Heart left ventricle (tissue), 16 donors: ENCODE measurements around the gene SHE. TPM values are rescaled to one million over a fixed set of nuclear protein-coding genes. Genes with fewer than 3 reads are reported as not detected.

Experiments
- ATAC-seq, 4 donors: fragments of 200-7000 bp; cut with Tn5 transposase; one replicate each; pipeline ENCODE4 v1.9.1; 2020 to 2022; ENCODE audit warnings: moderate library complexity in 4 of 4, mild to moderate bottlenecking in 3 of 4, moderate number of reproducible peaks in 1 of 4
- DNase-seq, 5 donors: peaks; one replicate each; pipeline ENCODE4 v3.0.0-alpha.2; 2020
- H3K27ac ChIP-seq, 12 donors: fragments of 200-600 bp; sonication (generic) in 4 of 12; one replicate each; pipeline versions ENCODE4 v1.5.0 to v1.8.0; 2016 to 2022; ENCODE audit warnings: mild to moderate bottlenecking in 2 of 12
- H3K27me3 ChIP-seq, 9 donors: fragments of 200-600 bp; sonication (generic) in 2 of 9; one replicate each; pipeline versions ENCODE4 v1.5.1 to v1.8.0; 2016 to 2022; ENCODE audit warnings: mild to moderate bottlenecking in 3 of 9
- H3K36me3 ChIP-seq, 9 donors: fragments of 200-600 bp; sonication (generic) in 2 of 9; one replicate each; pipeline versions ENCODE4 v1.5.0 to v1.8.0; 2018 to 2022; ENCODE audit warnings: mild to moderate bottlenecking in 2 of 9
- H3K4me1 ChIP-seq, 12 donors: fragments of 200-600 bp; sonication (generic) in 4 of 12; one replicate each; pipeline versions ENCODE4 v1.5.0 to v1.8.0; 2016 to 2022; ENCODE audit warnings: mild to moderate bottlenecking in 3 of 12
- H3K4me3 ChIP-seq, 12 donors: fragments of 200-600 bp; sonication (generic) in 4 of 12; one replicate each; pipeline versions ENCODE4 v1.5.0 to v1.8.0; 2017 to 2022; ENCODE audit warnings: mild to moderate bottlenecking in 9 of 12, moderate library complexity in 4 of 12
- H3K9me3 ChIP-seq, 12 donors: fragments of 200-600 bp; sonication (generic) in 4 of 12; one replicate each; pipeline versions ENCODE4 v1.5.0 to v1.8.0; 2016 to 2022; ENCODE audit warnings: mild to moderate bottlenecking in 1 of 12
- CTCF ChIP-seq, 12 donors: fragments of 200-600 bp; sonication (generic) in 4 of 12; IDR thresholded peaks; one replicate each; pipeline versions ENCODE4 v1.5.0 to v1.8.0; 2018 to 2022; ENCODE audit warnings: antibody characterized with exemption in 12 of 12, mild to moderate bottlenecking in 5 of 12
- POLR2A ChIP-seq, 2 donors: fragments of 450-650 bp; IDR thresholded peaks; one replicate each; pipeline ENCODE4 v1.6.1; 2017; ENCODE audit warnings: antibody characterized with exemption in 2 of 2, mild to moderate bottlenecking in 2 of 2, moderate library complexity in 2 of 2
- WGBS, 4 donors: extraction: QIAGEN DNeasy Blood & Tissue Kit in 2 of 4; methylation state at CpG; one replicate each; pipeline versions ENCODE4 v1.1.5 to v1.1.7; 2013 to 2018; 5-methylcytosine and 5-hydroxymethylcytosine counted together
- intact Hi-C, 10 donors: fragments of 100-400 bp; cut with DNase I; formaldehyde crosslinking; loops; one replicate each; pipeline versions ENCODE4 v1.11.1 to v1.14.2; 2022
- polyA plus RNA-seq, 2 donors: library from polyadenylated mRNA; stranded (reverse); fragments of 200-250 nt; gene quantifications; one replicate each; pipeline ENCODE4 v1.2.3, GENCODE V29; 2013
- total RNA-seq, 9 donors: library from RNA; depleted of rRNA in 2 of 9; stranded (reverse); fragments of >200 nt in 2 of 9; fragmentation: NEBNext Ultra II Directional in 3 of 9; extraction: Animal tissue kit (Norgen Biotek cat#: 25700) in 3 of 9; gene quantifications; one replicate each; pipeline versions ENCODE4 v1.1.0 to v1.2.4, GENCODE V29; 2016 to 2023
- donor health status: ischemic (EF 13 %, LVEDD 7.1; RV severe dilation, severe dysfunction).
- donor health status: healthy with polysubstance abuse.
- donor health status: DM: no; HTN: yes; CAD: no.
- donor health status: DM: no; HTN: no; CAD: no.
- donor health status: ischemic (EF 25% LVEDD 6.9; RV normal size, moderate dysfunction).
- donor health status: ischemic (EF 25% LVEDD 5.7; RV mildly dilated, moderate dysfunction).
- donor health status: healthy.
- donor health status: DM: yes; HTN: yes; CAD: no.
- donor health status: ischemic (EF 35%, LVEDD 5.7; RV mildly dilated, moderate dysfunction).
- donor health status: nonischemic (EF 11% LVEDD 7.7; RV severe dilation, severe dysfunction).
- donor health status: DM: yes; HTN: yes; CAD: no.
- donor health status: PGD.
- donor health status: ischemic (EF 29% LVEDD 5.4; RV normal size, mild dysfunction).
- donor health status: nonischemic (EF 23%, LVEDD 6.1; RV moderate dilation, normal function).

The SHE gene
- total and polyA plus RNA-seq, 11 donors: 10.1 to 19.4 (median 11.9) TPM

- H3K9me3 ChIP-seq: no peaks in the 10 kb centered on the region
- peaks cover 4 to 50% (median 24%) of the 10 kb centered on the region in 12 donors for H3K4me1 ChIP-seq
- WGBS, 4 donors: 58 to 92% (median 65%) methylated on average over 1 of the region's 1 CpG
- no peak for TF ChIP-seq CTCF (IDR thresholded peaks at IDR 0.05)
- no peak for TF ChIP-seq POLR2A (IDR thresholded peaks at IDR 0.05)
- intact Hi-C loops: no loop called here
- ATAC-seq (no peak), DNase-seq (no peak)
- H3K36me3 ChIP-seq: peaks cover 0 to 34% (median 4%) of the 10 kb centered on the region in 9 donors
- H3K27me3 ChIP-seq: peaks cover 0 to 48% (median 23%) of the 10 kb centered on the region in 9 donors
- peak overlapping the region; percentile 43 to 78 (median 64) for H3K4me3 ChIP-seq
- H3K27ac ChIP-seq: peak overlapping the region in 11 of 12 donors; percentile 75 to 94 (median 90)
These were observed 2.8 kb downstream of the SHE start for GRCh38 chr1:154499446-154499845.

DNA sequence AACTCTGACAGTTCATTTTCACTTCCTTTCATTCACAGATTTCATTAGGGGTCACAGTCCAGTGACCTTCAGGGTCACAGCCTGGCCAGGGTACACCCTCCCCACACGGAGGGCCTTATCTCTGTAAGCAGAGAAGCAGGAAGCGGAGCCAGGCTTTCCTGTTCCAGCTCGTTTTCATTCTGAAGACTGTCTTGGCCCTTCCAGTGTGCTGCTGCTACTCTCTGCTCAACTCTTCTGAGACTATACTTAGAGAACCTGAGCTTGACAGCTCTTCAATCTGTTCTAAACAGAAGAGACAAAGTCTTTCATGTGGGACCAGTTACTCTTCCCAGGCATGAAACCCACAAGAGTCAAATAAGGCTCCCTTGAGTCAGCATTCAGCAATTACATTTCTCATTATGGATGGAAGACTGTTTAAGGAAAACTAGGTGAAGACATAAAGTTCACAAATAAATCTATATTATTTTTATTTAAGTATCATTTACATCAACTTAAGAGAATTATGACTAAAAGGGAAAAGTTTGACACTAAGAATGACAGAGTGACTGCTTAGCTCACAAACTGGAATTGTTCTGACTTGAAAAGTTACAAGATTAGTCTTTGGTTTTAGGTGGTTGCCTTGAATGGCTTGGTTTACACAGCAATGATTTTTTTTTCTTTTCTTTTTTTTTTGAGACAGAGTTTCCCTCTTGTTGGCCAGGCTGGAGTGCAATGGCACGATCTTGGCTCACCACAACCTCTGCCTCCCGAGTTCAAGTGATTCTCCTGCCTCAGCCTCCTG lies 5.0 kb downstream of the SHE start:
- DNase-seq (peak in 4 of 5 donors; percentile 57 to 66 (median 62)), ATAC-seq (peak; percentile 56 to 82 (median 70))
- Histone ChIP-seq H3K27me3 (peaks cover 0 to 33% (median 16%) of the 10 kb centered on the region in 9 donors), H3K4me1 (peaks cover 8 to 66% (median 37%) of the 10 kb centered on the region in 12 donors), H3K36me3 (peaks cover 0 to 34% (median 4%) of the 10 kb centered on the region in 9 donors), H3K4me3 (peak overlapping the region in 5 of 12 donors; percentile 6 to 17 (median 11)), H3K27ac (peak overlapping the region in 10 of 12 donors; percentile 33 to 94 (median 68)), H3K9me3 (no peaks in the 10 kb centered on the region)
- intact Hi-C loops: no loop called here
- WGBS, 4 donors: 21 to 39% (median 32%) methylated on average over 5 of the region's 5 CpGs
- no peak for TF ChIP-seq POLR2A (IDR thresholded peaks at IDR 0.05)

DNA sequence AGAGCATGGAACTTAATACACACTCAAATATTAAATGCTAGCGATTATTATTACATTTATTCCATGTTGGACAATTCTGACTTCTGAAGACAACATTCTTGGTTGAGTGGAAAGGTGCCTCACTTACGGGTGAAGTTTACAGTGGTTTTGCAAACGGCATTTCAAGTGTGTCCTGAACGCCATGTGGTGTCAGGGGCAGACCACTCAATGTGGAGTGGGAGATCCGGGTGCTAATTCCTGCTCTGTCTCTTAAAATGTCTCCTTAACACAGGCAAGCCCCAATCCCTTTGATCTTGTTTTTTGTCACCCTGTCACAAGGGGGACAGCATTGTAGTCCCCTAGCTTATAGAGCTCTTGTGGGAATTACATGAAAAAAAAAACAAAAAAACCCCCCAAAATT lies 5.8 kb downstream of the SHE start:
- intact Hi-C loops: no loop called here
- H3K9me3 ChIP-seq: no peaks in the 10 kb centered on the region
- H3K27ac ChIP-seq: peak overlapping the region in 11 of 12 donors; percentile 25 to 94 (median 67)
- ATAC-seq (no peak), DNase-seq (no peak)
- peak overlapping the region in 6 of 12 donors; percentile 4 to 17 (median 12) for H3K4me3 ChIP-seq
- 64 to 66% (median 64%) methylated on average over 5 of the region's 5 CpGs for WGBS, 4 donors
- peaks cover 0 to 25% (median 8%) of the 10 kb centered on the region in 9 donors for H3K27me3 ChIP-seq
- TF ChIP-seq POLR2A (IDR thresholded peaks at IDR 0.05): no peak
- no peak for TF ChIP-seq CTCF (IDR thresholded peaks at IDR 0.05)
- peaks cover 0 to 34% (median 4%) of the 10 kb centered on the region in 9 donors for H3K36me3 ChIP-seq
- H3K4me1 ChIP-seq: peaks cover 15 to 69% (median 41%) of the 10 kb centered on the region in 12 donors

GRCh38 chr1:154495496-154496273 lies 6.5 kb downstream of the SHE start:
- Histone ChIP-seq H3K4me1 (peaks cover 15 to 71% (median 43%) of the 10 kb centered on the region in 12 donors), H3K9me3 (no peaks in the 10 kb centered on the region), H3K27ac (peak overlapping the region; percentile 35 to 94 (median 68)), H3K4me3 (peak overlapping the region in 3 of 12 donors; percentile 1 to 20 (median 4)), H3K27me3 (peaks cover 0 to 19% (median 3%) of the 10 kb centered on the region in 9 donors), H3K36me3 (peaks cover 0 to 34% (median 4%) of the 10 kb centered on the region in 9 donors)
- ATAC-seq: no peak
- DNase-seq: no peak
- TF ChIP-seq POLR2A (IDR thresholded peaks at IDR 0.05) (no peak), CTCF (IDR thresholded peaks at IDR 0.05) (no peak)
- intact Hi-C loops: no loop called here
- WGBS, 4 donors: 60 to 69% (median 66%) methylated on average over 8 of the region's 8 CpGs
